HUES6 (cell line): ENCODE data around the gene GPX4.

Experiments used
- H3K27ac ChIP-seq: 2 replicates; pipeline ENCODE4 v1.7.0; 2013; ENCODE audit warnings: low read depth, mild to moderate bottlenecking, low read length, inconsistent platforms
- H3K27me3 ChIP-seq: 2 replicates; pipeline ENCODE4 v1.6.1; 2013; ENCODE audit warnings: low read length; ENCODE audit not compliant: control insufficient read depth, insufficient read depth
- H3K36me3 ChIP-seq: 2 replicates; pipeline ENCODE4 v1.6.1; 2013; ENCODE audit warnings: low read length; ENCODE audit not compliant: control insufficient read depth, insufficient read depth
- H3K4me1 ChIP-seq: 2 replicates; pipeline ENCODE4 v1.6.1; 2013; ENCODE audit warnings: low read length; ENCODE audit not compliant: control insufficient read depth, insufficient read depth
- H3K4me3 ChIP-seq: 2 replicates; pipeline ENCODE4 v1.5.1; 2013; ENCODE audit warnings: low read depth, low read length
- H3K9ac ChIP-seq: one replicate; pipeline ENCODE4 v1.6.1; 2013; ENCODE audit warnings: mild to moderate bottlenecking, low read length
- H3K9me3 ChIP-seq: 2 replicates; pipeline ENCODE4 v1.6.1; 2013; ENCODE audit warnings: low read depth, low read length; ENCODE audit not compliant: control insufficient read depth, insufficient read depth

The GPX4 gene

GRCh38 chr19:1140272-1141027 is 36.7 kb downstream of the GPX4 start:
- H3K9ac ChIP-seq, result no peak overlapping the region
- H3K4me3 ChIP-seq, result no peak overlapping the region
- H3K27me3 ChIP-seq, result no peaks in the 10 kb centered on the region
- H3K36me3 ChIP-seq, result peaks cover 27% of the 10 kb centered on the region
- H3K27ac ChIP-seq, result no peak overlapping the region
- no peaks in the 10 kb centered on the region for H3K4me1 ChIP-seq
- no peaks in the 10 kb centered on the region for H3K9me3 ChIP-seq

DNA sequence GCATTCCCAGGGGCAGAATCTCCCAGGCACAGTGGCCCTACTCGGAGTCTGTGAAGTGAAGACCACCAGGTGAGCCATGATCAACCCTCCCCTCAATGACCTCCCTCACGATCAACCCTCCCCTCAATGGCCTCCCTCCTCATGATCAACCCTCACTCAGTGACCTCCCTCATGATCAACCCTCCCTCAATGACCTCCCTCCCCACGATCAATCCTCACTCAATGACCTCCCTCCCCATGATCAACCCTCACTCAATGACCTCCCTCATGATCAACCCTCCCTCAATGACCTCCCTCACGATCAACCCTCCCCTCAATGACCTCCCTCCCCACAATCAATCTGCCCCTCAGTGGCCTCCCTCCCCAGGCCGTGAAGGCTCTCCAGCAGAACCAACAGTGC is 38.1 kb downstream of the GPX4 start:
- no peak overlapping the region for H3K9ac ChIP-seq
- no peak overlapping the region for H3K4me3 ChIP-seq
- H3K36me3 ChIP-seq, result peaks cover 28% of the 10 kb centered on the region
- no peak overlapping the region for H3K27ac ChIP-seq
- H3K9me3 ChIP-seq, result no peaks in the 10 kb centered on the region
- H3K27me3 ChIP-seq, result no peaks in the 10 kb centered on the region
- peaks cover 5% of the 10 kb centered on the region; the same call in 1 of the 2 replicates for H3K4me1 ChIP-seq

- Histone ChIP-seq H3K4me1 (peaks cover 14% of the 10 kb centered on the region), H3K9ac (no peak overlapping the region), H3K27me3 (no peaks in the 10 kb centered on the region), H3K4me3 (no peak overlapping the region), H3K36me3 (peaks cover 30% of the 10 kb centered on the region), H3K9me3 (no peaks in the 10 kb centered on the region), H3K27ac (no peak overlapping the region)
Observed at GRCh38 chr19:1143828-1144399, 40.1 kb downstream of the GPX4 start.

DNA sequence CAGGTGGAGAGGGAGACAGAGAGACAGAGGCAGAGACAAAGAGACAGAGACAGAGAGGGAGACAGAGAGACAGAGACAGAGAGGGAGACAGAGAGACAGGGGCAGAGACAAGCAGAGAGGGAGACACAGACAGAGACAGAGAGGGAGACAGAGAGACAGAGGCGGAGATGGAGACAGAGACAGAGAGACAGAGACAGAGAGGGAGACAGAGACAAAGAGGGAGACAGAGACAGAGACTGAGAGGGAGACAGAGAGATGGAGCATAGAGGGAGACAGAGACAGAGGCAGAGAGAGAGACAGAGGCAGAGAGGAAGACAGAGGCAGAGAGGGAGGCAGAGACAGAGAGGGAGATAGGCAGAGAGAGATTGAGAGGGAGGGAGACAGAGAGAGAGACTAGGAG is 40.9 kb downstream of the GPX4 start:
- H3K27me3 ChIP-seq, result no peaks in the 10 kb centered on the region
- peaks cover 14% of the 10 kb centered on the region for H3K4me1 ChIP-seq
- no peak overlapping the region for H3K9ac ChIP-seq
- no peak overlapping the region for H3K4me3 ChIP-seq
- peaks cover 35% of the 10 kb centered on the region for H3K36me3 ChIP-seq
- H3K27ac ChIP-seq, result no peak overlapping the region
- H3K9me3 ChIP-seq, result no peaks in the 10 kb centered on the region

DNA sequence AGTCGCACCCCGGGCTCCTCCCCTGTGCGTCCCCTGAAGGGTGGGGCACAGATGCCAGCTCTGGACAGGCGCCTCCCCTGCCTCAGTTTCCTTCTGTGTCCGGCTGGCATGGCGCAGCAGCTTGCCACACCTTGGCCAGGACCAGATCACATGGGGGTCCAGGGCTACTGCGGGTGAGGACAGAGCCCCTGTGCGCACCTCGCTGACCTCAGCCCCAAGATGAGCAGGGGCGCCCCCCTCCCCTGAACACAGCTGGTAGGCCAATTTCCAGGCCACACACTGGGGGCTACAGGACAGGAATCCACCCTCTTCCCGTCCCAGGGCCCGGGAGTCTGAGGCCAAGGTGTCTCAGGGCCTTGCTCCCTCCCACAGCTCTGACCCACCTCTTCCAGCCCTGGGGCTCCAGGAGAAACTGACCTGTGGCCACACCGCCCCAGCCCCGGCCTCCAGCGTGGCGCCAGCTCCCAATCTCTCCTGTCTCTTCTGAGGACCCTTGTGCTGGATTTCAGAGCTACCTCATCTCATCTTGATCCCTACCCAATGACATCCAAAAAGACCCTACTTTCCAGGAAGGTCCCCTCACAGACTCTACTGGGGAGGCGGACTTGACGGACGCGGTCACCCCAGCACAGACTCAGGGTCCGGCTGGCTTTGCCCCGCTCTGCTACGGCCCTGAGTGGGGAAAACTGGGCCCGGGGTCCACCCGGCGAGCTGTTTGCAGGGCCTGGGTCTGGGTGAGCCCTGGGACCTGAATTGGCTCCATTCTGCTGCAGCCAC is 42.0 kb downstream of the GPX4 start:
- Histone ChIP-seq H3K36me3 (peaks cover 35% of the 10 kb centered on the region), H3K9ac (no peak overlapping the region)

GRCh38 chr19:1146412-1146699 is 42.6 kb downstream of the GPX4 start:
- Histone ChIP-seq H3K9ac (no peak overlapping the region), H3K4me3 (no peak overlapping the region), H3K9me3 (no peaks in the 10 kb centered on the region), H3K36me3 (peaks cover 37% of the 10 kb centered on the region), H3K27ac (no peak overlapping the region), H3K4me1 (peaks cover 14% of the 10 kb centered on the region), H3K27me3 (no peaks in the 10 kb centered on the region)

More for the DNA sequence above, 42.0 kb downstream of the GPX4 start:
- Histone ChIP-seq H3K4me1 (peaks cover 14% of the 10 kb centered on the region), H3K9me3 (no peaks in the 10 kb centered on the region), H3K27me3 (no peaks in the 10 kb centered on the region), H3K4me3 (no peak overlapping the region), H3K27ac (no peak overlapping the region)

DNA sequence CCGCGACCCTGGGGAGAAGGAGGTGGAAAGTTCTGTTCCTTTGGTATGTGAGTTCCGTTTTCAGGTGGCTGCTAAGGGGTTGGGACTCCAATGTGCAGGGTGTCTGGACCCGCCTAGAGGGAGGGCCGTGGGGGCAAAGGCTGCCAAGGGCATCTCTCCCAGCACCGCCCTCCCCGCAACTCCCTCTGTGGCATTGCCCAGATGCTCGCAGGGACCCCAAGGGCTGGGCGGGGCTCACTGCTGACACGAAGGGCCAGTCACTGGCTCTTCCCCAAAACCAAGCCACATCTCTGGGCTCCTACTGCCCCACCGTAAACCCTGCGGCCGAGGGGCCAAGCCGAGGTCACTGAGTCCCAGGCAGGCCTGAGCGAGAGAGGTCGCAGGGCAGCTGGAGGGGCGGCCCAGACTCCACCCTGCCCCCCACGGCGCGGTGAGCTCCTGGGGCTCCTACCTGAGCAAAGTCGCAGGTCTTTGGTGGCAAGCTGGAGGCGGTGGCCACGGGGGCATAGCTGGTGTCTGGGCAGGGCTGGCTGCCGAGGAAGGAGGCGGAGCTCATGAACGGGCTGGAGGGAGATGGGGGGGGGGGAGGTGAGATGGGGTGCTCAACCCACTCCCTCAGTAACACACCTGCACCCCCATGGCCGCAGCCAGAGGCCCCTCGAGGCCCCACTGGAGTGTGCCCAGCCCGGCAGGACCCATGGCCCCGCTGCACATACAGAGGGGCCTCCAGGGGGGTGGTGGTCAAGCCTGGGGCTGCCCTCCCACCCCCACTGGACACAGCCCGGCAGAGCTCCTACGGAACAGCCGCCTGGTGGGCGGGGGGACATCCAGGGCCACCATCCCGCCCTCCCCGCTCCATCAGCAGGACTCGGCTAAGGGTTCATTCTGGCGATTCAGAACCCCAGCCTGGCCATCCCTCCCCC is 43.3 kb downstream of the GPX4 start:
- H3K36me3 ChIP-seq, result peaks cover 41% of the 10 kb centered on the region
- no peaks in the 10 kb centered on the region for H3K9me3 ChIP-seq
- H3K4me1 ChIP-seq, result peaks cover 14% of the 10 kb centered on the region
- H3K9ac ChIP-seq, result no peak overlapping the region
- peak overlapping the region; percentile 41; the same call in 1 of the 2 replicates for H3K27ac ChIP-seq
- H3K27me3 ChIP-seq, result no peaks in the 10 kb centered on the region
- H3K4me3 ChIP-seq, result no peak overlapping the region

DNA sequence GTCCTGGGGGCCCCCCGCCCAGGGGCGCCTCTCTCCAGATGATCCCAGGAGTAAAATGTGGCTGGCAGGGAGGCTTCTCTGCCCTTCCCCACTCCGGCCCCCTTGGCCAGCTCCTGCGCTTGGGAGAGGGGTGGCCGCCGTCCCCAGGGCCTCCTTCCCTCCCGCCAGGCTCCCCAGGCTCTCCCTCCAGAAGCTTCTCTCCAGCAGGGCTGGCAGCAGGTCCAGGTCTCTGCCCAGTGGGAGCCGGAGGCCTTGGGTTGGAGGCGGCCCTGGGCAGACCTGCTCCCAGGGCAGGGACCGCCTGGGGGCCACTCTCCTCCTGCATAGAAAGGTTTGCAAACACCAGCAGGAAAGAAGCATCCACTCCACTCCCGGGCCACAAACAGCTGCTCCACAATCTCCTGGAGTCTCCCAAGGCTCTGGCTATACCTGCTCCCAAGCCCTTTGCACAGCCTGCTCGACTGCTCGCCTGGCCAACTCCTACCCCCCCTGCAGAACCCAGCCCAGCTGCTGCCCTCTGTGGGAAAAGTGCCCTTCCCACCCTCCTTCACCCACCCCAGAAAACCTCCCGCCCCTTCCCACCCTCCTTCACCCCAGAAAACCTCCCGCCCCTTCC is 44.2 kb downstream of the GPX4 start:
- H3K27ac ChIP-seq, result peak overlapping the region; percentile 41; the same call in 1 of the 2 replicates
- no peak overlapping the region for H3K4me3 ChIP-seq
- peaks cover 14% of the 10 kb centered on the region for H3K4me1 ChIP-seq
- no peaks in the 10 kb centered on the region for H3K27me3 ChIP-seq
- no peak overlapping the region for H3K9ac ChIP-seq
- no peaks in the 10 kb centered on the region for H3K9me3 ChIP-seq
- H3K36me3 ChIP-seq, result peaks cover 45% of the 10 kb centered on the region

- H3K27me3 ChIP-seq, result no peaks in the 10 kb centered on the region
- H3K4me3 ChIP-seq, result no peak overlapping the region
- peaks cover 36% of the 10 kb centered on the region for H3K36me3 ChIP-seq
- no peak overlapping the region for H3K9ac ChIP-seq
- H3K9me3 ChIP-seq, result no peaks in the 10 kb centered on the region
- peaks cover 14% of the 10 kb centered on the region for H3K4me1 ChIP-seq
- no peak overlapping the region for H3K27ac ChIP-seq
Observed at GRCh38 chr19:1149259-1150045, 45.7 kb downstream of the GPX4 start.
